Tibial artery (tissue), 4 donors: ENCODE measurements around the gene ADAM10.

Experiments
- DNase-seq, 2 donors: peaks; one replicate each; pipeline ENCODE4 v3.0.0-alpha.2; 2019
- H3K27ac ChIP-seq, 2 donors: fragments of 200-600 bp; sonication (generic) in 1 of 2; 1 replicate in 1 of 2; 2 replicates in 1 of 2; pipeline ENCODE4 v1.5.1; 2018 to 2019; ENCODE audit warnings: mild to moderate bottlenecking in 1 of 2
- H3K27me3 ChIP-seq, 2 donors: fragments of 200-600 bp; sonication (generic) in 1 of 2; one replicate each; pipeline versions ENCODE4 v1.5.1 to v1.6.0; 2016 to 2019
- H3K36me3 ChIP-seq, 3 donors: fragments of 200-600 bp; sonication (generic) in 2 of 3; one replicate each; pipeline ENCODE4 v1.5.1; 2016 to 2019; ENCODE audit warnings: mild to moderate bottlenecking in 2 of 3
- H3K4me1 ChIP-seq, 4 donors: fragments of 200-600 bp; sonication (generic) in 2 of 4; 1 replicate in 3 of 4; 2 replicates in 1 of 4; pipeline ENCODE4 v1.5.1; 2016 to 2019
- H3K4me3 ChIP-seq, 2 donors: fragments of 200-600 bp; sonication (generic) in 1 of 2; 1 replicate in 1 of 2; 2 replicates in 1 of 2; pipeline ENCODE4 v1.5.1; 2018 to 2019; ENCODE audit warnings: mild to moderate bottlenecking in 2 of 2
- H3K9me3 ChIP-seq, 3 donors: fragments of 200-600 bp; sonication (generic) in 1 of 3; one replicate each; pipeline ENCODE4 v1.5.1; 2016 to 2019
- CTCF ChIP-seq, 2 experiments: fragments of 200-600 bp in 1 of 2; fragments of 450-650 bp in 1 of 2; IDR thresholded peaks; one replicate each; pipeline ENCODE4 v1.5.1; 2017 to 2019; ENCODE audit warnings: antibody characterized with exemption in 2 of 2, mild to moderate bottlenecking in 1 of 2, moderate library complexity in 1 of 2
- intact Hi-C: fragments of 100-400 bp; cut with DNase I; formaldehyde crosslinking; loops from one replicate; pipeline ENCODE4 v1.15.0; 2023; ENCODE audit warnings: low total_unique reads

The ADAM10 gene

GRCh38 chr15:58568157-58568571, 181.3 kb downstream of the ADAM10 start:
- intact Hi-C loops, result no loop called here

GRCh38 chr15:58566029-58566428, 183.5 kb downstream of the ADAM10 start:
- intact Hi-C loops, result no loop called here
- DNase-seq, result no peak
- Histone ChIP-seq H3K9me3 (no peaks in the 10 kb centered on the region), H3K4me1 (no peaks in the 10 kb centered on the region), H3K4me3 (no peak overlapping the region), H3K36me3 (no peaks in the 10 kb centered on the region), H3K27ac (no peak overlapping the region), H3K27me3 (no peaks in the 10 kb centered on the region)
- no peak for TF ChIP-seq CTCF (IDR thresholded peaks at IDR 0.05)

More at GRCh38 chr15:58568157-58568571, 181.3 kb downstream of the ADAM10 start:
- H3K27me3 ChIP-seq, result no peaks in the 10 kb centered on the region
- H3K4me1 ChIP-seq, result no peaks in the 10 kb centered on the region
- DNase-seq, result peak in 1 of 2 donors; percentile 50
- TF ChIP-seq CTCF (IDR thresholded peaks at IDR 0.05), result no peak
- no peaks in the 10 kb centered on the region for H3K36me3 ChIP-seq
- H3K9me3 ChIP-seq, result no peaks in the 10 kb centered on the region
- H3K27ac ChIP-seq, result no peak overlapping the region
- H3K4me3 ChIP-seq, result no peak overlapping the region

GRCh38 chr15:58565619-58566018, 183.9 kb downstream of the ADAM10 start:
- no peak overlapping the region for H3K27ac ChIP-seq
- H3K27me3 ChIP-seq, result no peaks in the 10 kb centered on the region
- no peaks in the 10 kb centered on the region for H3K4me1 ChIP-seq
- intact Hi-C loops, result no loop called here
- DNase-seq, result no peak
- no peaks in the 10 kb centered on the region for H3K36me3 ChIP-seq
- H3K4me3 ChIP-seq, result no peak overlapping the region
- no peaks in the 10 kb centered on the region for H3K9me3 ChIP-seq
- TF ChIP-seq CTCF (IDR thresholded peaks at IDR 0.05), result no peak

GRCh38 chr15:58564981-58565380, 184.5 kb downstream of the ADAM10 start:
- no peaks in the 10 kb centered on the region for H3K4me1 ChIP-seq
- TF ChIP-seq CTCF (IDR thresholded peaks at IDR 0.05), result no peak

GRCh38 chr15:58562135-58562534, 187.4 kb downstream of the ADAM10 start:
- no peaks in the 10 kb centered on the region for H3K9me3 ChIP-seq
- intact Hi-C loops, result no loop called here
- no peaks in the 10 kb centered on the region for H3K36me3 ChIP-seq
- H3K4me1 ChIP-seq, result no peaks in the 10 kb centered on the region
- no peak overlapping the region for H3K27ac ChIP-seq
- TF ChIP-seq CTCF (IDR thresholded peaks at IDR 0.05), result no peak
- no peaks in the 10 kb centered on the region for H3K27me3 ChIP-seq
- DNase-seq, result no peak
- H3K4me3 ChIP-seq, result no peak overlapping the region

More at GRCh38 chr15:58564981-58565380, 184.5 kb downstream of the ADAM10 start:
- intact Hi-C loops, result no loop called here
- Histone ChIP-seq H3K27me3 (no peaks in the 10 kb centered on the region), H3K27ac (no peak overlapping the region), H3K9me3 (no peaks in the 10 kb centered on the region), H3K36me3 (no peaks in the 10 kb centered on the region), H3K4me3 (no peak overlapping the region)
- DNase-seq, result no peak

- intact Hi-C loops, result no loop called here
- no peak overlapping the region for H3K27ac ChIP-seq
- H3K9me3 ChIP-seq, result no peaks in the 10 kb centered on the region
- no peaks in the 10 kb centered on the region for H3K27me3 ChIP-seq
- no peak overlapping the region for H3K4me3 ChIP-seq
- H3K36me3 ChIP-seq, result no peaks in the 10 kb centered on the region
- no peak for DNase-seq
- H3K4me1 ChIP-seq, result no peaks in the 10 kb centered on the region
- no peak for TF ChIP-seq CTCF (IDR thresholded peaks at IDR 0.05)
Measured at GRCh38 chr15:58561321-58561720, 188.2 kb downstream of the ADAM10 start.
